Measurements from ENCODE around the gene TEX14.

GRCh38 chr17:58525239-58525638, 166.6 kb downstream of the TEX14 start:
- no peak for TF ChIP-seq POLR2AphosphoS5 (IDR thresholded peaks at IDR 0.05; ENCODE audit: low read depth, low read length)
- no peak for TF ChIP-seq TAF1 (IDR thresholded peaks at IDR 0.05; ENCODE audit: low read depth, low read length)
- TF ChIP-seq SPI1 (IDR thresholded peaks at IDR 0.05; ENCODE audit: low read depth, low read length) = no peak
- TF ChIP-seq POLR2A (IDR thresholded peaks at IDR 0.05; ENCODE audit: low read depth, low read length) = no peak
- no peak for TF ChIP-seq PAX5 (IDR thresholded peaks at IDR 0.05; ENCODE audit: insufficient read depth, low read length, severe bottlenecking)
- no peak for TF ChIP-seq POU2F2 (IDR thresholded peaks at IDR 0.05; ENCODE audit: low read depth, low read length)
